ENCODE results near the gene FGFR3. TPM values are rescaled to one million over a fixed set of nuclear protein-coding genes. Genes with fewer than 3 reads are reported as not detected.

Gene FGFR3
- total and polyA plus RNA-seq, 2 of the 8 experiments (the other 6 are each of a cell fraction or from before 2014, with no cell fraction given) = 9.0 to 19.5 TPM

GRCh38 chr4:1772853-1773538, 20.1 kb upstream of the FGFR3 start:
- Histone ChIP-seq H3K27ac (ENCODE audit: low read depth, low read length) (no peak overlapping the region), H3K14ac (ENCODE audit: insufficient read length) (no peak overlapping the region), H2BK120ac (replicated peaks; ENCODE audit: low read depth, low read length) (no peak overlapping the region), H3K9ac (replicated peaks in 1 of 4; ENCODE audit: extremely low read depth in 1 of 4, low read depth in 3 of 4, low read length in 3 of 4) (no peak overlapping the region), H3K23ac (ENCODE audit: insufficient read length) (no peak overlapping the region), H3K18ac (ENCODE audit: extremely low read depth, low read length) (no peak overlapping the region; the same call in none of the 2 replicates), H3K36me3 (ENCODE audit: control insufficient read depth in 2 of 4, insufficient read depth in 4 of 4, low read length in 3 of 4) (no peaks in the 10 kb centered on the region), H4K20me1 (replicated peaks in 1 of 2; ENCODE audit: control insufficient read depth in 1 of 2, insufficient read depth in 2 of 2, low read length in 2 of 2) (peaks cover 0 to 2% of the 10 kb centered on the region in 2 experiments), H2BK5ac (ENCODE audit: low read depth, low read length) (no peak overlapping the region), H3K9me3 (ENCODE audit: insufficient read depth in 2 of 2, low read depth in 1 of 2, low read length in 1 of 2) (no peaks in the 10 kb centered on the region), H4K8ac (ENCODE audit: extremely low read depth, insufficient read depth, low read length) (peak overlapping the region; percentile 35; the same call in 1 of the 2 replicates), H3K4ac (replicated peaks; ENCODE audit: insufficient read length, low read depth, low read length) (peak overlapping the region; percentile 25), H3K23me2 (ENCODE audit: low read depth, low read length) (no peaks in the 10 kb centered on the region), H4K91ac (replicated peaks; ENCODE audit: insufficient read length, low read length) (no peak overlapping the region), H3K27me3 (replicated peaks in 1 of 4; ENCODE audit: control insufficient read depth in 3 of 4, extremely low read depth in 1 of 4, insufficient read depth in 3 of 4, low read length in 3 of 4) (peaks cover 0 to 2% (median 0%) of the 10 kb centered on the region in 4 experiments; a peak in 1 of 7 replicates), H2BK12ac (ENCODE audit: low read depth, low read length) (no peak overlapping the region), H2AK5ac (ENCODE audit: low read depth, low read length) (no peak overlapping the region), H3K4me3 (ENCODE audit: extremely low read depth in 1 of 4, insufficient read depth in 2 of 4, low read depth in 3 of 4, low read length in 4 of 4) (no peak overlapping the region), H4K5ac (ENCODE audit: insufficient read length, low read depth, low read length) (no peak overlapping the region), H3K4me1 (replicated peaks in 1 of 4; ENCODE audit: control insufficient read depth in 3 of 4, insufficient read depth in 4 of 4, low read length in 3 of 4) (peaks cover 5 to 40% (median 25%) of the 10 kb centered on the region in 4 experiments), H3K4me2 (ENCODE audit: insufficient read depth in 1 of 2, low read depth in 2 of 2, low read length in 2 of 2) (no peak overlapping the region), H2AFZ (ENCODE audit: low read length) (no peak overlapping the region), H2BK20ac (ENCODE audit: low read length) (no peak overlapping the region), H3K56ac (replicated peaks; ENCODE audit: insufficient read length, low read depth, low read length) (no peak overlapping the region), H3K79me1 (ENCODE audit: low read depth, low read length) (no peaks in the 10 kb centered on the region; the same call in 1 of the 2 replicates), H3K79me2 (ENCODE audit: control insufficient read depth in 1 of 2, insufficient read depth in 2 of 2, low read length in 2 of 2) (no peaks in the 10 kb centered on the region), H2BK15ac (ENCODE audit: low read length) (no peak overlapping the region)
- ChIA-PET CTCF (ENCODE audit: partially characterized antibody) (interaction anchor here (0.6 to 71.2 kb wide), 6 partner anchors 8 to 1182 kb away, joined by 3 to 2507 read pairs (median 3); partner anchors contain the start of gene FGFR3), POLR2A (ENCODE audit: partially characterized antibody) (interaction anchor here (1.0 to 17.2 kb wide), 6 partner anchors 9 to 38 kb away, joined by 3 to 170 read pairs (median 4); partner anchors contain the start of gene FGFR3)
- DNase-seq (ENCODE audit: low read depth in 1 of 2, low spot score in 2 of 2) (no peak), FAIRE-seq (no peak)
- WGBS, 2 experiments (ENCODE audit: extremely low coverage in 1 of 2, insufficient coverage in 1 of 2, insufficient read length in 1 of 2, insufficient replicate concordance in 2 of 2, low coverage in 1 of 2, low lambda C conversion rate in 2 of 2, missing lambda C conversion rate in 1 of 2) = 91% methylated on average over 26 of the region's 30 CpGs; no CpG with 5 or more reads in 1 of the 2 experiments
- no peak for TF ChIP-seq KDM4A (IDR thresholded peaks at IDR 0.05; ENCODE audit: low read depth, low read length, severe bottlenecking)
- no peak for TF ChIP-seq ATF2 (IDR thresholded peaks at IDR 0.05; ENCODE audit: low read length)
- no peak for TF ChIP-seq POLR2A (IDR thresholded peaks at IDR 0.05; ENCODE audit: control extremely low read depth in 1 of 2, low read depth in 2 of 2, low read length in 2 of 2)
- no peak for TF ChIP-seq CHD2 (IDR thresholded peaks at IDR 0.05; ENCODE audit: low read length)
- TF ChIP-seq POU5F1 (IDR thresholded peaks at IDR 0.05; ENCODE audit: low read depth, low read length) = no peak

All from H1 (cell line).